Hepatocyte (in vitro differentiated cells): ENCODE data around the gene OR51B4. TPM values are rescaled to one million over a fixed set of nuclear protein-coding genes. Genes with fewer than 3 reads are reported as not detected.

Source experiments
- DNase-seq: peaks from one replicate; pipeline ENCODE4 v3.0.0-alpha.2; 2016; ENCODE audit warnings: low spot score
- H2AFZ ChIP-seq: fragments of 200-600 bp; sonication (generic); 2 replicates; pipeline ENCODE4 v1.6.0; 2016; ENCODE audit warnings: antibody characterized with exemption, mild to moderate bottlenecking
- H3K27ac ChIP-seq: fragments of 200-600 bp; sonication (generic); 2 replicates; pipeline ENCODE4 v1.5.1; 2016; ENCODE audit warnings: mild to moderate bottlenecking
- H3K27me3 ChIP-seq: fragments of 200-600 bp; sonication (generic); 2 replicates; pipeline ENCODE4 v1.6.1; 2016
- H3K36me3 ChIP-seq: fragments of 200-600 bp; sonication (generic); replicated peaks from 2 replicates; pipeline ENCODE4 v1.5.1; 2016; ENCODE audit warnings: low read depth; ENCODE audit not compliant: insufficient read depth
- H3K4me1 ChIP-seq: fragments of 200-600 bp; sonication (generic); 2 replicates; pipeline ENCODE4 v1.5.1; 2016; ENCODE audit warnings: mild to moderate bottlenecking, moderate library complexity; ENCODE audit not compliant: insufficient read depth
- H3K4me2 ChIP-seq: fragments of 200-600 bp; sonication (generic); 2 replicates; pipeline ENCODE4 v1.6.0; 2016
- H3K4me3 ChIP-seq: fragments of 200-600 bp; sonication (generic); 2 replicates; pipeline ENCODE4 v1.5.1; 2016; ENCODE audit warnings: mild to moderate bottlenecking
- H3K79me2 ChIP-seq: fragments of 200-600 bp; sonication (generic); 2 replicates; pipeline ENCODE4 v1.6.0; 2017; ENCODE audit warnings: mild to moderate bottlenecking
- H3K9me2 ChIP-seq: fragments of 200-600 bp; sonication (generic); replicated peaks from 2 replicates; pipeline ENCODE4 v1.6.0; 2017; ENCODE audit warnings: mild to moderate bottlenecking; ENCODE audit not compliant: insufficient read depth
- H3K9me3 ChIP-seq: fragments of 200-600 bp; sonication (generic); 2 replicates; pipeline ENCODE4 v1.5.1; 2016; ENCODE audit warnings: low read depth, mild to moderate bottlenecking
- H4K20me1 ChIP-seq: fragments of 200-600 bp; sonication (generic); 2 replicates; pipeline ENCODE4 v1.6.0; 2016; ENCODE audit warnings: mild to moderate bottlenecking; ENCODE audit not compliant: insufficient read depth, poor library complexity, severe bottlenecking
- CTCF ChIP-seq: fragments of 200-600 bp; sonication (generic); IDR thresholded peaks from 2 replicates; pipeline ENCODE4 v1.5.1; 2016; ENCODE audit warnings: antibody characterized with exemption, mild to moderate bottlenecking; ENCODE audit not compliant: poor library complexity
- EZH2 ChIP-seq: fragments of 200-600 bp; sonication (generic); IDR thresholded peaks from 2 replicates; pipeline ENCODE4 v1.6.1; 2016; ENCODE audit warnings: antibody characterized with exemption, mild to moderate bottlenecking, borderline replicate concordance
- EZH2phosphoT487 ChIP-seq: fragments of 200-600 bp; sonication (generic); IDR thresholded peaks from one replicate; pipeline ENCODE4 v1.6.1; 2018; ENCODE audit warnings: antibody characterized with exemption, mild to moderate bottlenecking, low read depth, moderate library complexity; ENCODE audit not compliant: unreplicated experiment, severe bottlenecking
- WGBS: methylation state at CpG from one replicate; pipeline ENCODE4 v1.1.6; 2016; ENCODE audit warnings: low lambda C conversion rate; ENCODE audit errors: missing lambda C conversion rate; 5-methylcytosine and 5-hydroxymethylcytosine counted together
- polyA plus RNA-seq: library from polyadenylated mRNA; unstranded; fragments of >200 nt; fragmentation: Nextera tagmentation; extraction: Ambion mirVana; gene quantifications from 2 replicates; pipeline ENCODE4 v1.2.1, GENCODE V29; 2016
- total RNA-seq: library from RNA; depleted of rRNA; stranded (reverse); fragments of >200 nt; gene quantifications from 2 replicates; pipeline ENCODE4 v1.2.3, GENCODE V29; 2014

Gene OR51B4
- total and polyA plus RNA-seq, 2 experiments from 2014 or later, result not detected

GRCh38 chr11:5252192-5252918 lies 49.4 kb downstream of the OR51B4 start:
- 59% methylated on average over 9 of the region's 9 CpGs for WGBS
- no peak overlapping the region for H3K4me2 ChIP-seq
- TF ChIP-seq CTCF (no peak), EZH2 (no peak), EZH2phosphoT487 (no peak)

GRCh38 chr11:5251746-5252145 lies 50.0 kb downstream of the OR51B4 start:
- Histone ChIP-seq H4K20me1 (no peaks in the 10 kb centered on the region), H3K9me2 (no peaks in the 10 kb centered on the region), H3K9me3 (no peaks in the 10 kb centered on the region), H3K27ac (no peak overlapping the region), H3K79me2 (no peaks in the 10 kb centered on the region), H3K4me2 (no peak overlapping the region), H2AFZ (no peak overlapping the region), H3K4me1 (no peaks in the 10 kb centered on the region), H3K4me3 (no peak overlapping the region), H3K27me3 (no peaks in the 10 kb centered on the region), H3K36me3 (no peaks in the 10 kb centered on the region)
- TF ChIP-seq CTCF (no peak), EZH2 (no peak), EZH2phosphoT487 (no peak)
- 43% methylated on average over 2 of the region's 2 CpGs for WGBS
- no peak for DNase-seq

More at GRCh38 chr11:5252192-5252918, 49.4 kb downstream of the OR51B4 start:
- Histone ChIP-seq H3K27me3 (no peaks in the 10 kb centered on the region), H2AFZ (no peak overlapping the region), H3K79me2 (no peaks in the 10 kb centered on the region), H3K9me2 (peaks cover 3% of the 10 kb centered on the region), H4K20me1 (no peaks in the 10 kb centered on the region), H3K27ac (no peak overlapping the region), H3K36me3 (no peaks in the 10 kb centered on the region), H3K4me1 (no peaks in the 10 kb centered on the region), H3K9me3 (no peaks in the 10 kb centered on the region), H3K4me3 (no peak overlapping the region)
- no peak for DNase-seq

Other genes starting within 250 kb of the OR51B4 start
- not detected in 2 replicates for gene OR52E2, start 242.3 kb downstream of the OR51B4 start, total RNA-seq
- not detected in 2 replicates for gene OR52E2, start 242.3 kb downstream of the OR51B4 start, polyA plus RNA-seq
- gene OR52E1, start 232.4 kb downstream of the OR51B4 start, total RNA-seq, result not detected in 2 replicates
- not detected in 2 replicates for gene OR52E1, start 232.4 kb downstream of the OR51B4 start, polyA plus RNA-seq
- not detected in 2 replicates for gene OR52A5, start 163.6 kb downstream of the OR51B4 start, total RNA-seq
- not detected in 2 replicates for gene OR52A5, start 163.6 kb downstream of the OR51B4 start, polyA plus RNA-seq
- gene OR52A1, start 147.2 kb downstream of the OR51B4 start, total RNA-seq, result not detected in 2 replicates
- gene OR52A1, start 147.2 kb downstream of the OR51B4 start, polyA plus RNA-seq, result not detected in 2 replicates
- not detected in 2 replicates for gene OR51V1, start 101.3 kb downstream of the OR51B4 start, total RNA-seq
- not detected in 2 replicates for gene OR51V1, start 101.3 kb downstream of the OR51B4 start, polyA plus RNA-seq
- not detected in 2 replicates for gene HBB, start 74.9 kb downstream of the OR51B4 start, total RNA-seq
- gene HBB, start 74.9 kb downstream of the OR51B4 start, polyA plus RNA-seq, result not detected in 2 replicates
- not detected in 2 replicates for gene HBD, start 67.5 kb downstream of the OR51B4 start, total RNA-seq
- not detected in 2 replicates for gene HBD, start 67.5 kb downstream of the OR51B4 start, polyA plus RNA-seq
- not detected in 2 replicates for gene HBG1, start 52.1 kb downstream of the OR51B4 start, total RNA-seq
- gene HBG1, start 52.1 kb downstream of the OR51B4 start, polyA plus RNA-seq, result not detected in 2 replicates
- not detected in 2 replicates for gene HBG2, start 47.2 kb downstream of the OR51B4 start, total RNA-seq
- gene HBG2, start 47.2 kb downstream of the OR51B4 start, polyA plus RNA-seq, result 0.63 TPM in 1 of 2 replicates, not detected in the other
- 1.1 and 1.6 TPM in 2 replicates for gene HBE1, start 32.0 kb downstream of the OR51B4 start, total RNA-seq
- gene HBE1, start 32.0 kb downstream of the OR51B4 start, polyA plus RNA-seq, result 0.25 and 1.5 TPM in 2 replicates
- not detected in 2 replicates for gene OR51B2, start 22.4 kb upstream of the OR51B4 start, total RNA-seq
- not detected in 2 replicates for gene OR51B2, start 22.4 kb upstream of the OR51B4 start, polyA plus RNA-seq
- 0.20 TPM in 1 of 2 replicates, not detected in the other for gene OR51B5, start 41.6 kb upstream of the OR51B4 start, total RNA-seq
- not detected in 2 replicates for gene OR51B5, start 41.6 kb upstream of the OR51B4 start, polyA plus RNA-seq
- gene OR51B6, start 49.6 kb upstream of the OR51B4 start, total RNA-seq, result not detected in 2 replicates
- gene OR51B6, start 49.6 kb upstream of the OR51B4 start, polyA plus RNA-seq, result not detected in 2 replicates
- not detected in 2 replicates for gene OR51M1, start 81.9 kb upstream of the OR51B4 start, total RNA-seq
- gene OR51M1, start 81.9 kb upstream of the OR51B4 start, polyA plus RNA-seq, result not detected in 2 replicates
- not detected in 2 replicates for gene OR51Q1, start 120.2 kb upstream of the OR51B4 start, total RNA-seq
- not detected in 2 replicates for gene OR51Q1, start 120.2 kb upstream of the OR51B4 start, polyA plus RNA-seq
- gene OR51I1, start 139.6 kb upstream of the OR51B4 start, total RNA-seq, result not detected in 2 replicates
- not detected in 2 replicates for gene OR51I1, start 139.6 kb upstream of the OR51B4 start, polyA plus RNA-seq
- not detected in 2 replicates for gene OR51I2, start 147.4 kb upstream of the OR51B4 start, total RNA-seq
- gene OR51I2, start 147.4 kb upstream of the OR51B4 start, polyA plus RNA-seq, result not detected in 2 replicates
- not detected in 2 replicates for gene OR52D1, start 186.7 kb upstream of the OR51B4 start, total RNA-seq
- not detected in 2 replicates for gene OR52D1, start 186.7 kb upstream of the OR51B4 start, polyA plus RNA-seq
- gene UBQLN3, start 208.0 kb upstream of the OR51B4 start, total RNA-seq, result 0.50 TPM in 1 of 2 replicates, not detected in the other
- not detected in 2 replicates for gene UBQLN3, start 208.0 kb upstream of the OR51B4 start, polyA plus RNA-seq
- gene UBQLNL, start 214.8 kb upstream of the OR51B4 start, total RNA-seq, result 0.53 and 0.76 TPM in 2 replicates
- gene UBQLNL, start 214.8 kb upstream of the OR51B4 start, polyA plus RNA-seq, result 0.52 TPM in 1 of 2 replicates, not detected in the other
- gene OR52H1, start 246.6 kb upstream of the OR51B4 start, total RNA-seq, result 0.28 TPM in 1 of 2 replicates, not detected in the other
- not detected in 2 replicates for gene OR52H1, start 246.6 kb upstream of the OR51B4 start, polyA plus RNA-seq